GM13976 (cell line): ENCODE measurements around the gene WFDC10B.

Source experiments
- DNase-seq: peaks from one replicate; pipeline ENCODE4 v3.0.0; 2012; ENCODE audit warnings: low spot score
- CTCF ChIP-seq: IDR thresholded peaks from 2 replicates; pipeline ENCODE4 v1.5.1; 2012; ENCODE audit warnings: borderline replicate concordance, mild to moderate bottlenecking; ENCODE audit not compliant: insufficient read depth; ENCODE audit errors: extremely low read depth, missing control alignments, control extremely low read depth
- in situ Hi-C: fragments of 300-500 bp; cut with MboI; formaldehyde crosslinking; loops from one replicate; pipeline ENCODE4 v1.12.0; 2022; ENCODE audit warnings: low sequenced_read_pairs, mixed read lengths, inconsistent platforms; ENCODE audit not compliant: unreplicated experiment

Gene WFDC10B

GRCh38 chr20:45704969-45705637 is at the start of gene WFDC10B:
Gene WFDC10B, minus strand, starts transcription at chr20:45705019. Its CDS starts 19,027 bp downstream, at chr20:45685992.
- no peak for TF ChIP-seq CTCF
- in situ Hi-C loops: no loop called here
- DNase-seq: no peak

- TF ChIP-seq CTCF: no peak
- peak; percentile 34 for DNase-seq
- in situ Hi-C loops: loop anchor here (25.0 kb wide), 3 partner anchors 165 to 390 kb away; partner anchors contain the start of genes SYS1, WFDC2 and WFDC8
Measured at GRCh38 chr20:45752746-45753145, 47.9 kb upstream of the WFDC10B start.

GRCh38 chr20:45751721-45752120 is 46.9 kb upstream of the WFDC10B start:
- in situ Hi-C loops: loop anchor here (25.0 kb wide), 3 partner anchors 164 to 389 kb away; partner anchors contain the start of genes SYS1, WFDC2 and WFDC8
- no peak for DNase-seq
- no peak for TF ChIP-seq CTCF

GRCh38 chr20:45745015-45745414 is 40.2 kb upstream of the WFDC10B start:
- in situ Hi-C loops: no loop called here
- no peak for DNase-seq
- TF ChIP-seq CTCF: no peak

- DNase-seq: no peak
- in situ Hi-C loops: no loop called here
- no peak for TF ChIP-seq CTCF
Measured at GRCh38 chr20:45742596-45742995, 37.8 kb upstream of the WFDC10B start.

GRCh38 chr20:45735988-45736387 is 31.2 kb upstream of the WFDC10B start:
- in situ Hi-C loops: no loop called here
- no peak for DNase-seq
- TF ChIP-seq CTCF: no peak
